NB4 (cell line): ENCODE measurements around the gene DYNLT2B.

ENCODE experiments used
- CTCF ChIP-seq: IDR thresholded peaks from one replicate; pipeline ENCODE4 v1.5.1; 2012; ENCODE audit warnings: low read depth, low read length
- POLR2A ChIP-seq: IDR thresholded peaks from 2 replicates; pipeline ENCODE4 v1.6.1; 2011; ENCODE audit warnings: mild to moderate bottlenecking; ENCODE audit not compliant: insufficient read length; ENCODE audit errors: extremely low read depth

- TF ChIP-seq CTCF (no peak), POLR2A (no peak)
Observed at GRCh38 chr3:196357905-196358304, 39.9 kb upstream of the DYNLT2B start.
